Lower leg skin (tissue), 4 donors: ENCODE data around the gene ANKRD31. TPM values are rescaled to one million over a fixed set of nuclear protein-coding genes. Genes with fewer than 3 reads are reported as not detected.
"Not testable (repeated sequence)": the region's sequence is repeated elsewhere in the genome, so short reads cannot be mapped to it uniquely, and the experiment has no call there.

ENCODE experiments used
- DNase-seq, 2 donors: peaks; one replicate each; pipeline ENCODE4 v3.0.0-alpha.2; 2019; ENCODE audit warnings: low spot score in 2 of 2
- H3K4me3 ChIP-seq: fragments of 200-600 bp; sonication (generic); 2 replicates; pipeline ENCODE4 v1.5.1; 2017; ENCODE audit warnings: mild to moderate bottlenecking, low read depth; ENCODE audit not compliant: poor library complexity, severe bottlenecking
- POLR2A ChIP-seq, 2 donors: fragments of 450-650 bp; IDR thresholded peaks; one replicate each; pipeline ENCODE4 v1.6.1; 2016 to 2017; ENCODE audit warnings: antibody characterized with exemption in 2 of 2, mild to moderate bottlenecking in 1 of 2, moderate library complexity in 1 of 2
- WGBS, 2 donors: methylation state at CpG; one replicate each; pipeline ENCODE4 v1.1.5; 2018; 5-methylcytosine and 5-hydroxymethylcytosine counted together
- intact Hi-C: fragments of 100-400 bp; cut with DNase I; formaldehyde crosslinking; loops from one replicate; pipeline ENCODE4 v1.15.0; 2023; ENCODE audit warnings: low total_unique reads
- total RNA-seq, 4 donors: library from RNA; depleted of rRNA; stranded (reverse); fragments of >200 nt; gene quantifications; one replicate each; pipeline ENCODE4 v1.1.0, GENCODE V29; 2016
- TF ChIP-seq, protein P1 (sequence below), 3 donors: fragments of 450-650 bp; IDR thresholded peaks; one replicate each; pipeline ENCODE4 v1.5.1; 2016; ENCODE audit warnings: antibody characterized with exemption in 3 of 3, mild to moderate bottlenecking in 3 of 3, moderate library complexity in 2 of 3

ANKRD31 gene
- total RNA-seq, 4 donors from 2014 or later = 0.13 to 0.20 (median 0.19) TPM; not detected in 1

DNA sequence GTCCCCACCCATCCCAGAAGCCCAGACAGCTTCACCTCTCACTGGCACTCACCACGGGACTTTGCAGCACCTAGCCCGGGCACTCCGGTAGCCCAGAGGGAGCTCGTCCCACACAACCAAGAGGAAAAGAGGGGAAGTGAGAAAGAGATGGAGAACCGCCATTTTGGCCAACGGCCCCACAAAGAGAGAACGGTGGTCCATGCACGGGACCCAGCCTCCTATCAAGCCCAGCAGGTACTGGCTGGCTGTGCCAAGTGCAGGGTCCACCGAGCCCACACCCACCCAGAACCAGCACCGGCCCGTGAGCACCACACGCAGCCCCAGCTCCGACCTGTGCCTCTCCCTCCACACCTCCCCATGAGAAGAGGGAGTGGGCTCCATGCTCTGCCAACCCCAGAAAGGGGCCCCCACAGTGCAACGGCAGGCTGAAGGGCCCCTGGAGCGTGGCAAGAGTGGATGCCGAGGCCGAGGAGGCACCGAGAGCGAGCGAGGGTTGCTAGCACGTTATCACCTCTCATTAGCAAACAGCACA lies 105.8 kb downstream of the ANKRD31 start:
- WGBS, 2 donors = 95 to 96% methylated on average over 18 to 19 of the region's 21 CpGs
- H3K4me3 ChIP-seq = no peak overlapping the region
- intact Hi-C loops = no loop called here
- TF ChIP-seq, protein P1, sequence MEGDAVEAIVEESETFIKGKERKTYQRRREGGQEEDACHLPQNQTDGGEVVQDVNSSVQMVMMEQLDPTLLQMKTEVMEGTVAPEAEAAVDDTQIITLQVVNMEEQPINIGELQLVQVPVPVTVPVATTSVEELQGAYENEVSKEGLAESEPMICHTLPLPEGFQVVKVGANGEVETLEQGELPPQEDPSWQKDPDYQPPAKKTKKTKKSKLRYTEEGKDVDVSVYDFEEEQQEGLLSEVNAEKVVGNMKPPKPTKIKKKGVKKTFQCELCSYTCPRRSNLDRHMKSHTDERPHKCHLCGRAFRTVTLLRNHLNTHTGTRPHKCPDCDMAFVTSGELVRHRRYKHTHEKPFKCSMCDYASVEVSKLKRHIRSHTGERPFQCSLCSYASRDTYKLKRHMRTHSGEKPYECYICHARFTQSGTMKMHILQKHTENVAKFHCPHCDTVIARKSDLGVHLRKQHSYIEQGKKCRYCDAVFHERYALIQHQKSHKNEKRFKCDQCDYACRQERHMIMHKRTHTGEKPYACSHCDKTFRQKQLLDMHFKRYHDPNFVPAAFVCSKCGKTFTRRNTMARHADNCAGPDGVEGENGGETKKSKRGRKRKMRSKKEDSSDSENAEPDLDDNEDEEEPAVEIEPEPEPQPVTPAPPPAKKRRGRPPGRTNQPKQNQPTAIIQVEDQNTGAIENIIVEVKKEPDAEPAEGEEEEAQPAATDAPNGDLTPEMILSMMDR (IDR thresholded peaks at IDR 0.05) = no peak
- TF ChIP-seq POLR2A (IDR thresholded peaks at IDR 0.05) = no peak
- DNase-seq = no peak

DNA sequence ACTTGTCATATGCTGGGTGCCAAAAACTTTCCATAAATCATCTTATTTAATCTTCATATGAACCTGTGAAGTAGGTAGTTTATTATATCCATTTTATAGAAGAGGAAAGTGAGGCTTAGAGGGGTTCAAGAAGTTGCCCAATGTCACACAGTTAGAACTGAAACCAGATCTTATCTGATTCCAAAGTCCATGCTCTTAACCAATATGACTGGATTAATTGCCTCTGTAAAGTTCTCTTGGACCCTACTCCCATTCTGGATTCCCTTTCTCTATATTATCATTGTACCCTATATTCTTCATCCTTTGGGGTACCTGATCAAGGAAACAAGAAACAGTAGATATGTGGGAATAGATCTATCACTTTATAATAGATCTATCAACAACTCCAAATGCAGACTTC lies 119.8 kb downstream of the ANKRD31 start:
- intact Hi-C loops = no loop called here
- DNase-seq = no peak
- TF ChIP-seq, protein P1 (IDR thresholded peaks at IDR 0.05) = no peak
- no peak for TF ChIP-seq POLR2A (IDR thresholded peaks at IDR 0.05)

DNA sequence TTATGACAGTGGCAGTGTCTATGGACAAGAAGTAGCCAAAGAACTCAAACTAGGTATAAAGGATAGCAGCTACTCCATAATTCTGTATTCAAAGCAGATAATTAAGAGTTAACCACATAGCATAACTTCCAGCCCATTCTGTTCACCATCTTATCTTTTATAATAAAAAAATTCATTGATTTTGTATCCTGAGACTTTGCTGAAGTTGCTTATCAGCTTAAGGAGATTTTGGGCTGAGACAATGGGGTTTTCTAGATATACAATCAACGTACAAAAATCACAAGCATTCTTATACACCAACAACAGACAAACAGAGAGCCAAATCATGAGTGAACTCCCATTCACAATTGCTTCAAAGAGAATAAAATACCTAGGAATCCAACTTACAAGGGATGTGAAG lies 122.4 kb downstream of the ANKRD31 start:
- WGBS, 2 donors = 79 to 95% methylated on average over 1 of the region's 1 CpG
- H3K4me3 ChIP-seq, DNase-seq, intact Hi-C loops: not testable (repeated sequence)

More for the DNA sequence above, 119.8 kb downstream of the ANKRD31 start:
- H3K4me3 ChIP-seq = no peak overlapping the region

DNA sequence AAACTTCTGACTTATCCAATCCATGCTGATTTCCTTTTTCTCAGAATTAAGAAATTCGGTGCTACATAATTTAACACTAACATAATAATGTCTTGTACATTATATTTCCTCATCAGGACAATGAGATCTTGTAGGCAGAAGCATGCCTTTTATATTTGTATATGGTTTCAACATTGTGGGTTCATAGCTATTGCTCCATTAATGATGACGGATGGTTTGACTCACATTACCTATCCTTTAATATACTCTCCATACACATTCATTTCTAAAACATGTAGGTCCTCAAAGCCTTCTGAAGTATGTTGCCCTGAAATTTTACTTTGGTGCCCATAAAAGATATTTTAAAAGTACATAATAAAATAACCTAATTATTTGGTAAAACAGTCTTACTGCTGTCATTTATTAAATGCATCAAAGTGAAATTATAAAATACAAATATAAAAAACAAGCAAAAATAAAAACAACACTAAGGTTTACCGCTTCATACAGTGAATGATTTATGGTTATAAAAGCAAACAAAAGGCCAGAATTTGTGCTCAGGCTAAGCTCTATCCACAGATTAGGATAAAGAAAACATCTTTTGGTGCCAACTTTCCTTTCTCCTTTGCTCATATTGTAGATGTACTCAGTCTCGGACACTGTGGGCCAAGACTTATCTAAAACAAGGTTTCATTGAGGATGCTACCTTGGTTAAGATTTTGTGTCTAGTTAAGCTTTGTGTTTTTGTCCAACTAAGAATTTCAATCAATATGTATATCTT lies 123.1 kb downstream of the ANKRD31 start:
- H3K4me3 ChIP-seq = no peak overlapping the region
- 86 to 90% methylated on average over 4 of the region's 4 CpGs for WGBS, 2 donors
- TF ChIP-seq, protein P1 (IDR thresholded peaks at IDR 0.05) = no peak
- intact Hi-C loops = no loop called here
- no peak for DNase-seq

DNA sequence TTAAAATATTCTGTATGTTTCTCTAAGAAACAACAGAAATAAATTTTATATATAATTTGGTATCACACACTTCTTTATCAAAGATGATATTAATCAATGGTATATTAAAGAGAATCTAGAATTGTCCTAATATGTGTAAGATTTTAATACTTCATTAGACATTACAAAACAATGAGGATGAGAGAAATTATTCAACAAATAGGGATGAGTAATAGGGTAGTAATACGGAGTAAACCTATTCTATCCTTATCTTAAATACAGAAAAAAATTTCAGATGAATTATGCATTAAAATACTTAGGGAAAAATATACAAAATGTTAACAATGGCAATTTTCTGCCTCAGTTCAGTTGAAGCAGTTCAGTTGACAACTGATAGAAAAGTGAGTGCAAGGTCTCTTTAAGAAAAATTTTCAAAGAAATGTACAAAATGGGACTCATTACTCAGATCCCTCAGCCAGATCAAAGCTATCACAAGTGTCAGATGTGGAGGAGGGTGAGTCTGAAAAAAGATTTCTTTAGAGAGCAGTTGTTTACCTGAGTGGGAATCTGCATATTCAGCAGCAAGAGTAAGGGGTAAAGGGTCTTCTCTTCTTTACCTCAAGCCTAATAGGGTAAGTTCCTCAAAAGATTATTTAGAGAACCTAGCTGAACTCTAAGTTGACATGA lies 127.6 kb downstream of the ANKRD31 start:
- H3K4me3 ChIP-seq = no peak overlapping the region
- WGBS, 2 donors = 72 to 89% methylated on average over 1 of the region's 1 CpG
- no peak for DNase-seq
- no peak for TF ChIP-seq POLR2A (IDR thresholded peaks at IDR 0.05)
- TF ChIP-seq, protein P1 (IDR thresholded peaks at IDR 0.05) = no peak
- intact Hi-C loops = no loop called here

DNA sequence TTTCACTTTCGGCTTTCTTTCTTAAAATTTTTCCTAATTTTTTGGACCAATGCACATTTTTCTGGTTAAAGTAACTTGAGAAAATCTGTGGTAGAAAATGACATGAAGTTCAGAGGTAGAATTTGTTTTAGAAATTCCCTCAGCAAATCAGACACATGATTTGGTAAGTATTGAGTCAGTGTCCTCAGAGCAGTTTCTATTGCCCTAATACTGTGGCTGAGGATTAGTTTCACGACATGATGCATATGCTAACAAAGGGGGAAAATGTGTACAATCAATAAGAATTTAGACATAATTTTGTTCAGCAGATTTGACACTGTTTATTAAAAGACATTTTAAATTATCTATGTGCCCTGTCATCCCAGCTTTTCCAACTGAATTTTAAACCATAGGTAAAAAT lies 128.2 kb downstream of the ANKRD31 start:
- TF ChIP-seq, protein P1 (IDR thresholded peaks at IDR 0.05) = no peak
- no peak for TF ChIP-seq POLR2A (IDR thresholded peaks at IDR 0.05)
- intact Hi-C loops = no loop called here
- no peak for DNase-seq
- no peak overlapping the region for H3K4me3 ChIP-seq
- 74 to 81% methylated on average over 2 of the region's 2 CpGs for WGBS, 2 donors

DNA sequence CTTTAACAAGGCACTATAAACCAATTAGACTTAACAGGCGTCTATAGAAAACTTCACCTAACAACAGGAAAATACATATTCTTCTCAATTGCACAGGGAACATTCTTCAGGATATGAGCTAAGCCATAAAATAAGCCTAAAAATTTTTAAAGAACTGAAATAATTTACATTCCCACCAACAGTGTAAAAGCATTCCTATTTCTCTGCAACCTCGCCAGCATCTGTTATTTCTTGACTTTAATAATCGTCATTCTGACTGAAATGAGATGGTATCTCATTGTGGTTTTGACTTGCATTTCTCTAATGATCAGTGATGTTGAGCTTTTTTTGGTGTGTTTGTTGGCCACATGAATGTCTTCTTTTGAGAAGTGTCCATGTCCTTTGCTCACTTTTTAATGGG lies 140.7 kb downstream of the ANKRD31 start:
- intact Hi-C loops, H3K4me3 ChIP-seq, DNase-seq: not testable (repeated sequence)
- WGBS, 2 donors = 39 to 49% methylated on average over 3 of the region's 3 CpGs
